Stimulated activated CD4-positive, alpha-beta T cell treated with anti-CD3 and anti-CD28 coated beads, Interleukin-2, amount 100 ng/mL, for 24 hours (primary cell): ENCODE results near the gene ZNF654.
"Not testable (repeated sequence)": the region's sequence is repeated elsewhere in the genome, so short reads cannot be mapped to it uniquely, and the experiment has no call there.

Experiments
- DNase-seq, 2 donors: peaks; one replicate each; pipeline ENCODE4 v3.0.0-alpha.2; 2020

The ZNF654 gene

DNA sequence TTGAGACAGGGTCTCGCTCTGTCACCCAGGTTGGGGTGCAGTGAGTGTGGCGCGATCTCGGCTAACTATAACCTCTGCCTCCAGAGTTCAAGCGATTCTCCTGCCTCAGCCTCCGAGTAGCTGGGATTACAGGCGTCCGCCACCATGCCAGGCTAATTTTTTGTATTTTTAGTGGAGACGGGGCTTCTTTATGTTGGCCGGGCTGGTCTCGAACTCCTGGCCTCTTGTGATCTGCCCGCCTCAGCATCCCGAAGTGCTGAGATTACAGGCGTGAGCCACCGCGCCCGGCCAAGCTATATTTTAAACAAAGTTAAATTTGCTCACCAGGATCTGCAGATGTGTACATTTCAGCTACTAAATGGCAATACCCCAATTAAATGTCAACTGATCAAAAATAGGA is 89.6 kb downstream of the ZNF654 start:
- no peak for DNase-seq

DNA sequence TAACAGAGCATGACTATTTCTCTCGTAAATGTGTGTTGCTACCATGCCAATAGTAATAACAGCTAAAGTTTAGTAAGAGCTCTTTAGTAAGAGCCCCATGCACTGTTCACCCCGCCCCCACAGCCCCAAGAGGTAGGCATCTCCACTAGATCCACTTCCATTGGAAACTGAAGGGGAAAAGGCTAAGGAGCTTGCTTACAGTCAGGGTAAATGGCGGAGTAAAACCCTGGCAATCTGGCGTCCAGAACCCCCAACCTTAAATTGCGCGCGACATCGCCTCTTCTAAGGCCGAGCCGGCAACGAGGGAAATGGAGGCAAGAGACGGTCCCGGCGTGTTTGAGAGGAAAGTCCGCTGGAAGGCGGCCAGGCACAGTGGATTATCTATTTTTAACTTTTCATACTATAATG is 90.0 kb downstream of the ZNF654 start:
- DNase-seq = peak; percentile 58 to 59

DNA sequence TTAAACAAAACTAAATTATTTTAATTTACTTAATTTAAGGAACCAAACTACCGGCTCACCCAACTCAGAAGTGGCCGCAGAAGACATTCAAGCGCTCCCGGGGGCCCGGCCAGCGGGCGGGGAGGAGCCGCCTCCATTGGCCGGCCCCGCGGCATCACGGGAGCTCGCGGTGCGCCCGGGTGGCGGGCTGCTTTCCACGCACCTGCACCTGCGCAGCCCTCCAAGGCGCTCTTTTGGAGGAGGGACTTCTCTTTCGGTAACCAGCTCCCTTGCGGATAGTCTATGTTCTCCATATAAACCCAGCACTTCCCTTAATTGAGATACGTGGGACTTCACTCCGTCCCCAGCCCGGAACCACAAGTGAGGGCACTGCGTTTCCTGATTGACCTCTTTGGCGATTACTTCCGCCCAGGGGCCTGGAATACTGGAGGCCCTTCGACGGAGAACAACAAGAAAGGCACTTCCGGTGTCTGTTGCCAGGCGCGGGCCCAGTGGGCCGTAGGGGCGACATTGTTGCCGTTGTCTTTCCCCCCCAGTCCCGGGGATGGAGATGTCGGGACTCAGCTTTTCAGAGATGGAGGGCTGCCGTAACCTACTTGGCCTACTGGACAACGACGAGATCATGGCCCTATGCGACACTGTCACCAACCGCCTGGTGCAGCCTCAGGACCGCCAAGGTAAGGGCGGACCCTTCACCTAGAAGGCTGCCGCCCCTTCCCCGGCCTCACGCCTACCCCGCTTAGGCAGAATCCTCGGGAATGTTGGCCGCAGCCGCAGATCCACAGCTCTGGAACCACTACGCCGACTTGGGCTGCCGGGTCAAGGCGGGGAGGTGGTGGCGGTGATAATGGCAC is 90.7 kb downstream of the ZNF654 start, which contains the start of gene C3orf38:
Gene C3orf38, plus strand, starts transcription at position 451 of the 854 bp plus-strand sequence. Its CDS starts 94 bp downstream, at position 545.
- peak; percentile 76 to 80 for DNase-seq

DNA sequence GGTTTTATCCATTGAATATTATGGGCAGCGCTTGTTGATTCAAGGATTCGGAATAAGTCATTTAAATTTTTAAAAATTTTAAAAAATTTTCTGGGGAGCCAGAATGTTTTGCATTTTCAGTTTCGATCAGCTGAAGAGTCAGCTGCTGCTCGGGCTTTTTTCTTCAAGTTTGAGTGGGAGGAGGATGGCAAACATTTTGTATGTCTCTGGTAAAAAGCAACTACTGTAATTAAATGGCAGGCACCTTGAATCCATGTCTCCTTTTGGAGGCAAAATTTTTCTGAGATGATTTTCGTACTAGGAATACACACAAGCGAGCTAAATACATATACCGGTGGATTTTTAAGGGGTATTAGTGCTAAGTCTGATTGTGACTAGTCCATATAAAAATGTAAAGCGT is 91.3 kb downstream of the ZNF654 start:
- peak in 1 of 2 donors; percentile 25 for DNase-seq

DNA sequence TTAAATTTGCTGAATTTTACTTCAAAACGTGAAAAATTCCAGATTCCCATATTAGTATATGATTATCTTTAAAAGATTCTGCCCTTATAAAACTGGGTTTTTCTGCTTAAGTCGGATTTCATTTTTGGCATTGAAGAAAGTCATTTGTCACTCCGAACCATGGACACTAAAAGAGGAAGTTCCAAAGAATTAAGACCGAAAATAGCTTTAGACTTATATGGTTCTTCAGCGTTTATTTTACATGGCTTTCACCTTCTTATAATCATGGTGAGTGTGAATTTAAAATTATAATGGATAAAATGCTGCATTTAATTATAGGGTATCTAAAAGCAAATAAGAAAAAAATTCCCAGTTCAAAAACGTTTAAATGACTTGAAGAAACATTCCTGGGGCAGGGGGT is 91.8 kb downstream of the ZNF654 start:
- no peak for DNase-seq

DNA sequence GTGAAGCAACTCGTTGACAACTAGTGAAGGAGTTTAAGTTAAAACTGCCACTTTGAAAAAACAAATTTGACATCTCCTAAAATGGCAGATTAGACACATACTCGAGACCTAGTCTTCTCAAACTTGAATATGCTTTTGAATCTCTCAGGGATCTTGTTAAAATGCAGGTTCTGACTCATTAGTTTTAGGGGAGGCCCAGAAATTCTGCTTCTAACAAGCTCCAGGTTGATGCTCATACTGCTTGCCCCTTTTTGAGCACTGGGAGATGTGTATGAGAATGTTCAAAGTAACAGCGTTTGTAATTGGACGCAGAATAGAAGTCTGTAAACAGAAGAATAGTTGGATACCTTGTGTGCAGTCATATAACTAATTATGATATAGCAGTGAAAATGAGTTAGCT is 92.3 kb downstream of the ZNF654 start:
- no peak for DNase-seq

DNA sequence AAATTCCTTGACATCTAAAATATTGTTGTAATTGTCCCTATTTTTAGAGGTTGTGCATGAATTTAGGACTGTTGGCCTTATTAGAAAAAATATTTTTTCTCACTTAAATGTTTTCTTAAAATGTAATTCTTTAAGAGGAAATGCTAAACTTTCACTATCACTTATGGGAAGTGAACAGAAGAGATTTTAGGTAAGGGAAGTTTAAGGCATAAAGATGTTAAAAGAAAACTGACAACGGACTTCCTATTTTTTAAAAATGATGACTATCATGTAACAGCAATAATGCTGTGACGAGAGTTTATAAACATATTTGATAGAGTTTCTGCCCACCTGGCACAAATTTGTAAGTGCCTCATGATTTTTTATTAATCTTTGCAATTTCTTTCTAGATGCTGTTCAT is 93.8 kb downstream of the ZNF654 start:
- no peak for DNase-seq

DNA sequence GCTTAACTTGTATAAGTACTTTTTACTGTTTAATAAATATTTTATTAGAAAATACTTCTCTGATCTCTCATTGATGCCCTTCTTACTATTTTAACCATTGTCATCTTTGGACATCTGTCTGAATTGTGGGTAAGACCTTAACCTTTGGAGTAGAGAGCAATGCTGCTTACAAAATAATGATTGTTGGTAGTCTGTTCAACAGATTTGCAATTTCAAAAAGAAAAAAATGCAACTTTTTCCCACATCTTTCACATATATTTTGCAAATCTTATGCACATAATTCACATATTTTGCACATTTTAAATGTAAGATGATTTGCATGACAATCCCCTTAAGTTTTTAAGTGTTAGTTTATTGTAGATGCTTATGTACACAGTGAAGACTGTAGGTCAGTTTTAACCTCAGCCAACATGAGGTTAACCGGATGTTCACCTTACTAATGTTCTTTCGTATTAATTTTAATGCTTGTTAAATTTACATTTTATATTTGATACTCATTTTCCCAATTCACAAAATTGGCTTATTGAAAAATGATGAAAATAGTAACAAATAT is 107.4 kb downstream of the ZNF654 start:
- no peak for DNase-seq

DNA sequence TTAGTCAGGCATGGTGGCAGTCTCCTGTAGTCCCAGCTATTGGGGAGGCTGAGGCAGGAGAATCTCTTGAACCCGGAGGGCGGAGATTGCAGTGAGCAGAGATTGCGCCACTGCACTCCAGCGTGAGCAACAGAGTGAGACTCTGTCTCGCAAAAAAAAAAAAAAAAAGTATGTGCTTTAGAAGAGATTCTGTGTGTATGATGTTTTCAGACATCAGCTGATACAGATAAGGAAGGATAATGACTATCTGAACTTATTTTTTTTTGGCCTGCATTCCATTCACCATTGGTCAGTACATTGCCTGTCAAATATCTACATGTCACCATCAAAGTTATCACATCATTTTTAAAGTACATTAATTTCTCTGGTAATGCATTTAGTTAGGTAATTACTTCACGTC is 108.1 kb downstream of the ZNF654 start:
- DNase-seq = no peak

DNA sequence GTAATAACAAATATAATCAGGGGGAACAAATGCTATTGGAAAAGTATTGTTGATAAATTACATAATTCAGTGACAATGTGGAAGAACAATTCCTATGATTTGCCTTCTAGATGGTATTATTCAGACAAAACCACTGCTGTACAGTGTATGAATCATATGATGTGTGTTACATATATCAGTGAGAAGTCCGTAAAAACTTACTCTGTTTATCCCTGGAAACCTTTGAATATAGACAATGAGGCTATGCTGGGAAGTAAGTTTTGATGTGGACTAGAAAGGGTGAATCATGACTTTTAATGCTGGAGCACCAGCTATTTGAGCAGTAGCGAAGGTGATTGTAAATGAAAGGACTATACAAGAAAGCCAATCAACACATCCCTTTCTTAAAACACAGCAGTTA is 108.6 kb downstream of the ZNF654 start:
- no peak for DNase-seq

DNA sequence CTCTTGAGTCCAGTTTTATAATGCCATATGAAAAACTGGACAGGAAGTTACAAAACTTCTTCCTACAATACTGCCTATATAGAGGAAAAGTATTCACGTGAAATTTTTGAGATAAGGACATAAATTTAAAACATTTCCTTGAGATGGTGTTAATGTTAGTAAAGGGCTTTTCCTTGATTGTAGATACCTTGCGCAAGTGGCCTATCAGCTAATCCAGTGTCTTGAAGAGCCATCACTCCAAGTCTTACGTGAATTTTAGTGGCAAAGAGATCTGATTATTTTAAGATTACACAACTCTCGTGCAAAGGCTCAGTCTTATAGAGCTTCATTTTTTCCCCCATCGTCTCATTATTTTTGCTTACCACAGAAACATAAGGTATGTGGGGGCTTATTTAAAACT is 109.1 kb downstream of the ZNF654 start:
- no peak for DNase-seq

DNA sequence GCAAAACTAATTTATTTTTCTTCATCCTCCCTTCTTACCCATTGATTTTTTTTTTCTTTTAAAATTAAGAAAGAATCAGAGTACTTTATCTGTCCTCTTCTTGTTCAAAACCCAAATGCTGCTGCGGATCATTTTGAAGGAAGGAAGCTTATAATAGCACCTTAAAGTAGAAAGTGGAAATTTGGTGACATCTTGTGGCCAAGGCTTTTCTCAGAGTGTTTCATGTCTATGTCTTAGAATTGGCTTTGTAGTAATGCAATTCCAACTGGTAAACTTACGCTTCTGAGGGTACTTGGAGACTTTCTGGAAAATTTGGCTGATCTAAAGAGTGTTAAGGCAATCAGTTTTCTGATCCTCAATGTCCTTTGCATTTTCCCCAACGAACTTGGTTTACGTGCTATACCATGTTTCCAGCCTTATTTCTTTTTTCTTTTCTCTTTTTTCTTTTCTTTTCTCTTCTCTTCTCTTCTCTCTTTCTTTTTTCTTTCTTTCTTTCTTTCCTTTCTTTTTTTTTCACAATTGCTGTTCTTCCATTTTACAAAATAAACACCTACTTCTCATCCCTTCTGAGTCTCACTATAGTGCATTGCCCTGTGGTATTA is 121.4 kb downstream of the ZNF654 start:
- DNase-seq = peak in 1 of 2 donors; percentile 20

DNA sequence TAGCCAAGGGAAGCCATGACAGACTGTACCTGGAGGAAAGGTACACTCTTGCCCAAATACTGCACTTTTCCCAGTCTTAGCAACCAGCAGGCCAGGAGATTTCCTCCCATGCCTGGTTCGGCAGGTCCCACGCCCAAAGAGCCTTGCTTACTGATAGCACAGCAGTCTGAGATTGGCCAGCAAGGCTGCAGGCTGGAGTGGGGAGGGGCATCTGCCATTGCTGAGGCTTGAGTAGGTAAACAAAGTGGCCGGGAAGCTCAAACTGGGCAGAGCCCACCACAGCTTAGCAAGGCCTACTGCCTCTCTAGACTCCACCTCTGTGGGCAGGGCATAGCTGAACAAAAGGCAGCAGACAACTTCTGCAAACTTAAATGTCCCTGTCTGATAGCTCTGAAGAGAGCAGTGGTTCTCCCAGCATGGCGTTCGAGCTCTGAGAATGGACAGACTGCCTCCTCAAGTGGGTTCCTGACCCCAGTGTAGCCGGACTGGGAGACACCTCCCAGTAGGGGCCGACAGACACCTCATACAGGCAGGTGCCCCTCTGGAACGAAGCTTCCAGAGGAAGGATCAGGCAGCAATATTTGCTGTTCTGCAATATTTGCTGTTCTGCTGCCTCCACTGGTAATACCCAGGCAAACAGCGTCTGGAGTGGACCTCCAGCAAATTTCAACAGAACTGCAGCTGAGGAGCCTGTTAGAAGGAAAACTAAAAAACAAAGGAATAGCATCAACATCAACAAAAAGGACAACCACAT is 123.3 kb downstream of the ZNF654 start:
- DNase-seq = not testable (repeated sequence)

DNA sequence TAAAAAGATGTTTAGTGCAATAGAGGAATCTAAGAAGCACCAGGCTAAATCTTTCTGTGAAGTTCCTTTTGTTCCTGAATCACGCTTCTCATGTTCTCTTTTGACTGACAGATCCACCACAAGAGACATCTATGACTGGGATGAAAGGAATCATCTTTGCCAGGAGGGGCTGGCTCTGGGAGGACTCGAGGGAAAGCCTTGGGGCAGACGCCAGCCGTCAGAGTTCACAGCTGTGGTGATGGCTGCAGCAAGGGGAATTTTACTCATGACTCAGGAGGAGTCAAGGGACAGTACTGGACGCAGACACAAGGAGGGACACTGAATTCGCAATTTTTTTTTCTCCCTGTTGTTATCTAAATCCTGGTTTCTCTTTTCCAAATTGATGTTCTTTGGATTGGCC is 129.4 kb downstream of the ZNF654 start:
- no peak for DNase-seq

DNA sequence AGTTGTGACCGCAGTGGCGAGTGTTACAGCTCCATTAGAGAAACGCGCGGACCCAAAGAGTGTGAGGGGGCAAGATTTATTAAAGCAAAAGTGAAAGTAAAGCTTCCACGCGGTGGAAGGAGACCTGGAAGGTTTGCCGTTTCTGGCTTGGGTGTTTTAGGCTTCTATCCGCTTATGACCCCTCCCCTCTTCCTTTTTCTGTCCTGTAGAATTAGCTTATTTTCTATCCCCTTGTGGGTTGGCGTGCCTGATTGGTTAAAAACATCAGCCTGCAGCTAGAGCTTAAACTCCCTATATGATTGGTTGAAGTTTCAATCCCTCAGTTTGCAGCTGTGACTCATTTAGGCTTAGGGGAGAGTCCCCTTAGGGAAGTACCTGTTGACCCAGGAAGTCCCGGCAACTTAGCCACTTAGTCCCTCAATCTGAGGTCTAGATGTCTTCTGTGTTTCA is 130.3 kb downstream of the ZNF654 start:
- DNase-seq = no peak

DNA sequence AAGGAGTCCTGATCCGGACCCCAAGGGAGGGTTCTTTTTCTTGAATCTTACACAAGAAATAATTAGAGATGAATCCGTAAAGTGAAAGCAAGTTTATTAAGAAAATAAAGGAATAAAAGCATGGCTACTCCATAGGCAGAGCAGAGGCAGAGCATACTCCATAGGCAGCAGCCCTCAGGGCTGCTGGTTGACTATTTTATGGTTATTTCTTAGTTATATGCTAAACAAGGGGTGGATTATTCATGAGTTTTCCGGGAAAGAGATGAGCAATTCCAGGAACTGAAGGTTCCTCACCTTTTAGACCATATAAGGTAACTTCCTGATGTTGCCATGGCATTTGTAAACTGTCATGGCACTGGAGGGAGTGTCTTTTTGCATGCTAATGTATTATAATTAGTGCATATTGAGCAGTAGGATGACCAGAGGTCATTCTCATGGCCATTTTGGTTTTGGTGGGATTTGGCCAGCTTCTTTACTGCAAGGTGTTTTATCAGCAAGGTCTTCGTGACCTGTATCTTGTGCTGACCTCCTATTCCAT is 132.9 kb downstream of the ZNF654 start:
- no peak for DNase-seq

DNA sequence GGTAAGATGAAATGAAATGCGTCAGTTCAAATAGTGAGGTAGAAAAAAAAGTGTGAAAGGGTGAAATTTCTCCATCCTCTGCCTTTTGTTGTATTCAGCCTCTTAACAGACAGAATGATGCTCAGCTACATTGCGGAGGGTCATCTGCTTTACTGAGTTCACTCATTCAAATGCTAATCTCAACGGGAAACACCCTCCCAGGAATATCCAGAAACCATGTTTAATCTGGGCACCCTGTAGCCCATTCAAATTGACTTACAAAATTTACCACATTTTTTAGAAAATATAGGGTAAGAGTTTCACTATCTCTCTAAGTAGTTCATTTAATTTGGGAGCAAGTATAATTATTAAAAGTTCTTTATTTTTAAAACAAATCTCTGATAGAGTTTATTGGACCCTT is 133.6 kb downstream of the ZNF654 start:
- no peak for DNase-seq
